HG03378 (cell line): Measurements from ENCODE around the gene PAK2.

Experiments
- ATAC-seq: cut with Tn5 transposase; IDR thresholded peaks from one replicate; pipeline ENCODE4 v1.9.1; 2021; ENCODE audit warnings: mild to moderate bottlenecking, moderate library complexity; ENCODE audit not compliant: unreplicated experiment

The PAK2 gene

GRCh38 chr3:196739671-196740480, at the start of gene PAK2:
Gene PAK2, plus strand, starts transcription at chr3:196739857. Its CDS starts 42,790 bp downstream, at chr3:196782647.
- peak; percentile 60 for ATAC-seq

- ATAC-seq = no peak
Measured at GRCh38 chr3:196689941-196690660, 49.6 kb upstream of the PAK2 start.

- no peak for ATAC-seq
Measured at GRCh38 chr3:196691386-196691785, 48.3 kb upstream of the PAK2 start.

GRCh38 chr3:196694202-196694638, 45.4 kb upstream of the PAK2 start:
- no peak for ATAC-seq

- no peak for ATAC-seq
Measured at GRCh38 chr3:196694941-196695848, 44.5 kb upstream of the PAK2 start.

GRCh38 chr3:196695849-196696226, 43.8 kb upstream of the PAK2 start:
- ATAC-seq = no peak

GRCh38 chr3:196697270-196697669, 42.4 kb upstream of the PAK2 start:
- ATAC-seq = no peak

- no peak for ATAC-seq
Measured at GRCh38 chr3:196699749-196700148, 39.9 kb upstream of the PAK2 start.

- no peak for ATAC-seq
Measured at GRCh38 chr3:196700801-196701200, 38.9 kb upstream of the PAK2 start.

GRCh38 chr3:196706327-196706726, 33.3 kb upstream of the PAK2 start:
- ATAC-seq = no peak

GRCh38 chr3:196706731-196707130, 32.9 kb upstream of the PAK2 start:
- ATAC-seq = no peak

GRCh38 chr3:196707566-196707965, 32.1 kb upstream of the PAK2 start:
- ATAC-seq = no peak

GRCh38 chr3:196708467-196708866, 31.2 kb upstream of the PAK2 start:
- ATAC-seq = no peak

GRCh38 chr3:196711838-196712513, 27.7 kb upstream of the PAK2 start, which contains the start of the genes CEP19 and PIGX:
Gene CEP19, minus strand, starts transcription at chr3:196712250. Its CDS starts 3,593 bp downstream, at chr3:196708657.
Gene PIGX, plus strand, starts transcription at chr3:196712377.
- peak; percentile 74 for ATAC-seq

GRCh38 chr3:196712514-196713413, 26.9 kb upstream of the PAK2 start:
- ATAC-seq = peak; percentile 24

- peak; percentile 67 for ATAC-seq
Measured at GRCh38 chr3:196717162-196717561, 22.5 kb upstream of the PAK2 start.

- ATAC-seq = no peak
Measured at GRCh38 chr3:196721097-196721496, 18.6 kb upstream of the PAK2 start.

GRCh38 chr3:196726788-196727675, 12.6 kb upstream of the PAK2 start:
- ATAC-seq = no peak
